ELF-1 (cell line): ENCODE measurements around the gene ST6GALNAC2.

Experiments
- DNase-seq: peaks from one replicate; pipeline ENCODE4 v3.0.0-alpha.2; 2016; ENCODE audit warnings: low read depth, low spot score

ST6GALNAC2 gene

GRCh38 chr17:76556765-76557367 lies 28.8 kb downstream of the ST6GALNAC2 start:
- DNase-seq, result no peak

- DNase-seq, result no peak
These were observed 31.5 kb downstream of the ST6GALNAC2 start for GRCh38 chr17:76554131-76554530.

- no peak for DNase-seq
These were observed 32.3 kb downstream of the ST6GALNAC2 start for GRCh38 chr17:76553178-76553908.

DNA sequence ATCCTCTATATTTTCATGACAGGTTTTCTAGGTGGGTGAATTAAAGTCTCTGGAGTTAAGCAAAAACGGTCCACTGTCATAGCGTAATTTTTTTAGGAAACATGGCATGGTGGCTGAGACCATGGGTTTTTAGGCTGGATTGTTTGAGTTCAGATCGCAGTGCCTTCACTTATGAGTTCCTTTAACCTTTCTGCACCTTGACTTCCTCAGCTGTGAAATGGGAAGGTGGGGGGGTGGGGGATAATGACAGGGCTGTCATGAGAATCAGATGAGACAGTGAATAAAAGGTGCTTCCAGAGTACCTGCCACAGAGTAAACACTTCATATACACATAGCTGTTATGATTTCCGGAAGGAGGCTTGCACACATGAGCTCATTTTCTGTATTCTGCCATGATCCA lies 34.0 kb downstream of the ST6GALNAC2 start:
- DNase-seq, result no peak

GRCh38 chr17:76550712-76551615 lies 34.7 kb downstream of the ST6GALNAC2 start:
- no peak for DNase-seq

GRCh38 chr17:76549539-76549938 lies 36.1 kb downstream of the ST6GALNAC2 start:
- no peak for DNase-seq

GRCh38 chr17:76549215-76549518 lies 36.5 kb downstream of the ST6GALNAC2 start:
- DNase-seq, result no peak

GRCh38 chr17:76548378-76549214 lies 37.1 kb downstream of the ST6GALNAC2 start:
- no peak for DNase-seq

DNA sequence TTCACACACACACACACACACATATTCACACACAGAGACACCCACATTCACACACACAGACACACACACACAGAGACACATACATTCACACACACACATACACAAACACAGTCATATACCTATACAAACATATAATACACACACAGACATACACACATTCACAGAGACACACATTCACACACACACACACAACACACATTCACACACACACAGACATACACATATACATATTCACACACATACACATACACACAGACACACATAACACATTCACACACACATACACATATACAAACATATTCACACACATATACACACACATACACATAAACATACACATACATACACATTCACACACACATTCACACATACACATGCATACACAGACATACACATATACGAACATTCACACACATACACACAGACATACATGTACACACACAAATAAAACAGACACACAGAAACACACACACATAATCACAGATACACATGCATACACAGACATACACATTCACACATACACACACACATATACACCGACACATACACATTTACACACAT lies 37.9 kb downstream of the ST6GALNAC2 start:
- no peak for DNase-seq

GRCh38 chr17:76547183-76547641 lies 38.4 kb downstream of the ST6GALNAC2 start:
- DNase-seq, result peak; percentile 64

DNA sequence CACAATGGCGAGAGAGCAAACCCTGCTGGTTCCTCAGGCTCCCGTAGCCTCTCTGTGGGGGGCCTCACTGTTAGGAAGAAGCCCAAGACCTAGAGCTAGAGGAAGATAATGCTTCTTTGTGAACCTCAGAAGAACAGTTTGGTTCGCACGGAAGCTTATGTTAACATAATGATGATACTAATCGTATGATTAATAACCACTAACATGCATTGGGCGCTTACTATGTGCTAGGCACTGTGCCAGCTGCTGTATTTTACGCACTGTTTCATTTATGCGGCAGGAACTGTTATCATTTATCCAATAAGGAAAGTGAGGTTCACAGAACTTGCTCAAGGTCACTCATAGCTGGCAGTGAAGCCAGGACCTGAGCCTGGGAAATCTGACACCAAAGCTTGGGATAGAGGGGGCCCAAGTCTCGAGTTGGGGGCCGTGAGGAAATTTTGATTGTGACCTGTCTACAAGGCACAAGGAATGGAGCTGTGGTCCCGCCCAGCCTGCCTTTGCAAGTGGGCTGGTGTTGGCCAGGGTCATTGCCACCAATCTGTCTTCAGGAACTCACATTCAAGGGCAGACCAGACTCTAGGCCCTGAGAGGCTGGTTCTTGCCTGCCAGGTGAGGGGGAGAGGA lies 39.0 kb downstream of the ST6GALNAC2 start:
- no peak for DNase-seq

- no peak for DNase-seq
These were observed 39.6 kb downstream of the ST6GALNAC2 start for GRCh38 chr17:76545918-76546555.

DNA sequence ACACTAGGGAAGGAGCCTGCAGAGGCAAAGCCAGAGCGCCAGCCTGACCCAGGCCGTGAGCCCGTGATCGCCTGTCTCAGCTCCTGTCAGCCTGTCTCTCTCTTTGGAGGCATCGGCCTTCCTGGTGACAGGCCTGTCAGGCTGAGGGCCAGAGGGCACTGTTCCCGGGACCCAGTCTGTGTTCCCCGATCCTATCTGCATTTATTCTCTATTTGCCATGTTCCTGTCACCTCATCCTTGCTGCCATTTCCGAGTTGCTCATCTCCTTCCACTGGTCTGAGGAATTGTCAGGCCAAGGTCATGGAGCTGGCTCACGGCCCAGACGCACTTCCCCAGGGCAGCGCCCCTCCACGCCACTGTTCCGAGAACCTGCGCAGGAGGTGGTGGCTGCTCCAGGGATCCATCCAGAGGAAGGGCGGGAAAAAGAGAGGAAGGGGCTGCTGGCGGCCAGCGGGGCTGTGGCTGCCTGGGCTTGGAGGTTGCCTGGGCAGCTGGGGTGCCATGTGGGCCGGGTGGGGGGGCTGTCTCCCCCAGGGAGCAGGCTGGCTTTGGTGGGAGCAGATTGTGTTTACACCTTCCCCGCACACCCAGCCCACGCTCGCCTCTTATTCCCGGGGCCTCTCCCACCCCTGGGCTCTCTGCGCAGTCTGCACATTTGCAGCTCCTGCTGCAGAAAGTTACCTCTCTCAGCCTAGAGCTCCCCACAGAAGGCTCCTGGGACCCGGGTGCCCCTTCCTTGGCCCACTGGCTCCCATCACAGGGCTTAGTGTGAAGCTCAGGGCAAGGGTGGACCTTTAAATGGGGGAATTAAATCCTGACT lies 40.9 kb downstream of the ST6GALNAC2 start:
- DNase-seq, result no peak

DNA sequence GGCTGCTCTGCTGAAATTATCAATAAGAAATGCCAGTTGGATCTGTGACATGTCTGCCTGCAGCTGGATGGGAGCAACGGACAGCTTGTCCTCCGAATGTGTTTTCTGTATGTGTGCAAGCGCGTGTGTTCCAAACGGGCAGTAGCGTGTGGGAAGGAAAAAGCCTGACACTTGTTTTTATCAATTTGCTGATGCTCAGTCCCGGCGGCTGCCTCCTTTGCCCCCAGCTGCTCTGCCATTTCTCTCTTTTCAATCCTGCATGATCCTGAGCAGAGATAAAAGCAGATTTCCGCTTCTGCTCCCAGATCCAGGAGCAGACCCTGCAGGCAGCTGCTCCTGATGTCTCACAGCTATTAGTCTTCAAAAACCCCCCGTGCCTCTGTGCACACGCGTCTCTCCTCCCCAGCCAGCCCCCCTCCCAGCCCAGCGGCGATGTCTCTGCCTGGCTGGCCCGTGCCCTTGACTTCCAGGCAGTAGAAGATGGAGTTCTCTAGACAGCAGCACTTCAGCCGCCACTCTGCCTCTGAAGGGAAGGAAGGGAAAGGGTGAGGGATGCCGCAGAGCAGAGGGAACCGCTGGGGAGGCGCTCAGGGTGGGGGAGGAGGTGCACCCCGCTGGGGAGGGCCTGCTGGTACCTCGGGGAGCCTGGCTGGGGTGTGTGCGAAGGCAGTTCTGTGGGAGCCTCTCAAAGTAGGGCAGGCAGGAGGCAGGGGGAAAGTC lies 41.7 kb downstream of the ST6GALNAC2 start:
- peak; percentile 65 for DNase-seq

GRCh38 chr17:76543482-76543825 lies 42.2 kb downstream of the ST6GALNAC2 start:
- no peak for DNase-seq

DNA sequence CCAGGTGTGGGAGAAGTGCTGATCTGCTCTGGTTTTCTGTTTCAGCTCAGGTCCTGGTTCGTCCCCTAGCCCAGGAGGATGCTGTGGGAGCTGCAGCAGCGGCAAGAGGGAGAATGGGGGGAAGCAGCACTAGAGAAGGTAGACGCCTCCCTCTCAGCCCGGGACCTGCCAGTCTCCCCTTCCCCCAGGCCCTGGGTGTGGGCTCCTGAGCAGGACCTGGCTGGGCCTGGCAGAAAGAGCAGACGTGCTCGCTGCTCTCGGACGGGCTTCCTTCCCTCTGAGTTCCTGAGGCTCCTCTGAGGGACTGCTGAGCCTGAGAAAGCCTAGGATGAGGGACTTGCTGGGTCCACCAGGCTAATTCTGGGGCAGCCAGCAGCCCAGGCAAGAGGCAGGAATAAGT lies 42.7 kb downstream of the ST6GALNAC2 start:
- no peak for DNase-seq

DNA sequence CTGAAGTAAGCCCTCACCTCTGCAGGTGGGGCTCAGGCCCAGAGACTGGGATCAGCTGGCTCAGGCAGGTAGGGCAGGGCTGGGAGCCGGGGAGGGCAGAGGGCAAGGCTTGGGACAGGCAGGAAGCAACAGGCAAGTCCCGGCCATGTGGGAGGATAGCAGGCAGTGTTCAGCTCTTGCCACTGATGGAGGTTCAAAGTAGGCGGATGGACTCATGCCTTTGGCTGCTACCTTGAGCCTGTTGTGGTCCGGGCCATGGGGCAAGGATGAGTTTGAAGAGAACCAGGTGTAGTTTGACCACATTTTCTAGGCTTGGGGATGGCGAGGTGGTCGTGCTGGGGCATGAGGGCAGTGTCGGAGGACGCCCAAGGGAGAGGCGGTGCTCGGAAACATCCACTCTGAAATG lies 43.1 kb downstream of the ST6GALNAC2 start:
- no peak for DNase-seq

GRCh38 chr17:76541739-76542454 lies 43.8 kb downstream of the ST6GALNAC2 start:
- no peak for DNase-seq
